H1 (cell line): ENCODE measurements around the gene INPP4B. TPM values are rescaled to one million over a fixed set of nuclear protein-coding genes. Genes with fewer than 3 reads are reported as not detected.

Source experiments
- CTCF ChIA-PET: fragments of 300-600 bp; sonication (Branson Sonifier 250); formaldehyde crosslinking; loops from one replicate; lab custom pipeline; 2021; ENCODE audit not compliant: partially characterized antibody; lab: Charles Lee
- POLR2A ChIA-PET: fragments of 300-600 bp; sonication (Branson Sonifier 250); formaldehyde crosslinking; loops from one replicate; lab custom pipeline; 2021; ENCODE audit warnings: inconsistent platforms; ENCODE audit not compliant: partially characterized antibody; lab: Charles Lee
- DNase-seq, 2 experiments: peaks; one replicate each; pipeline versions ENCODE4 v3.0.0 to v3.0.0-alpha.2; 2010 to 2022; ENCODE audit warnings: low spot score in 2 of 2, low read depth in 1 of 2, mixed read lengths in 1 of 2
- FAIRE-seq: peaks from 2 replicates; lab custom pipeline; 2011; peaks lifted over from hg19 to GRCh38; lab: Jason Lieb, UNC
- H2AFZ ChIP-seq: 2 replicates; pipeline ENCODE4 v1.8.1; 2012; ENCODE audit warnings: low read length, inconsistent platforms
- H2AK5ac ChIP-seq: 2 replicates; pipeline ENCODE4 v1.6.1; 2013; ENCODE audit warnings: low read depth, low read length
- H2BK120ac ChIP-seq: replicated peaks from 2 replicates; pipeline ENCODE3; 2013; ENCODE audit warnings: low read depth, low read length, inconsistent platforms
- H2BK12ac ChIP-seq: 2 replicates; pipeline ENCODE4 v1.6.1; 2013; ENCODE audit warnings: low read depth, low read length
- H2BK15ac ChIP-seq: 2 replicates; pipeline ENCODE4 v1.6.1; 2013; ENCODE audit warnings: low read length
- H2BK20ac ChIP-seq: 2 replicates; pipeline ENCODE4 v1.6.1; 2013; ENCODE audit warnings: low read length
- H2BK5ac ChIP-seq: 2 replicates; pipeline ENCODE4 v1.6.1; 2013; ENCODE audit warnings: low read depth, low read length
- H3K14ac ChIP-seq: 2 replicates; pipeline ENCODE4 v1.6.1; 2013; ENCODE audit warnings: inconsistent platforms; ENCODE audit not compliant: insufficient read length
- H3K18ac ChIP-seq: 2 replicates; pipeline ENCODE4 v1.6.1; 2013; ENCODE audit warnings: low read length; ENCODE audit errors: extremely low read depth
- H3K23ac ChIP-seq: 2 replicates; pipeline ENCODE4 v1.6.1; 2013; ENCODE audit warnings: inconsistent platforms; ENCODE audit not compliant: insufficient read length
- H3K23me2 ChIP-seq: 2 replicates; pipeline ENCODE4 v1.6.1; 2013; ENCODE audit warnings: low read depth, low read length
- H3K27ac ChIP-seq: 2 replicates; pipeline ENCODE4 v1.6.1; 2011; ENCODE audit warnings: low read depth, low read length, inconsistent platforms
- H3K27me3 ChIP-seq, 4 experiments: replicated peaks in 1 of 4; 1 replicate in 1 of 4; 2 replicates in 3 of 4; pipeline versions ENCODE4 v1.6.1 to v1.8.1; 2011 to 2013; ENCODE audit warnings: low read length in 3 of 4, mild to moderate bottlenecking in 3 of 4, inconsistent platforms in 2 of 4, mixed read lengths in 2 of 4, moderate library complexity in 1 of 4; ENCODE audit not compliant: control insufficient read depth in 3 of 4, insufficient read depth in 3 of 4; ENCODE audit errors: extremely low read depth in 1 of 4
- H3K36me3 ChIP-seq, 4 experiments: 2 replicates each; pipeline versions ENCODE4 v1.6.1 to v1.8.1; 2011 to 2013; ENCODE audit warnings: mild to moderate bottlenecking in 4 of 4, low read length in 3 of 4, moderate library complexity in 2 of 4, control low read depth in 1 of 4, inconsistent platforms in 1 of 4; ENCODE audit not compliant: insufficient read depth in 4 of 4, control insufficient read depth in 2 of 4
- H3K4ac ChIP-seq: replicated peaks from 2 replicates; pipeline ENCODE3; 2013; ENCODE audit warnings: low read length, low read depth, mixed read lengths, inconsistent platforms; ENCODE audit not compliant: insufficient read length
- H3K4me1 ChIP-seq, 4 experiments: replicated peaks in 1 of 4; 1 replicate in 1 of 4; 2 replicates in 3 of 4; pipeline versions ENCODE4 v1.6.1 to v1.8.1; 2011 to 2013; ENCODE audit warnings: low read length in 3 of 4, inconsistent platforms in 2 of 4, mixed read lengths in 1 of 4; ENCODE audit not compliant: insufficient read depth in 4 of 4, control insufficient read depth in 3 of 4
- H3K4me2 ChIP-seq, 2 experiments: 2 replicates each; pipeline versions ENCODE4 v1.6.1 to v1.8.1; 2011 to 2013; ENCODE audit warnings: low read depth in 2 of 2, low read length in 2 of 2, control low read depth in 1 of 2, inconsistent platforms in 1 of 2, mild to moderate bottlenecking in 1 of 2; ENCODE audit not compliant: insufficient read depth in 1 of 2
- H3K4me3 ChIP-seq, 4 experiments: fragments of 200-600, 300-600 bp in 1 of 4; sonication (generic), shearing (Covaris generic), sonication (Bioruptor Twin) in 1 of 4; 2 replicates each; pipeline versions ENCODE4 v1.5.1 to v1.8.1; 2011 to 2016; ENCODE audit warnings: low read length in 4 of 4, low read depth in 3 of 4, control low read depth in 2 of 4, inconsistent platforms in 2 of 4, mild to moderate bottlenecking in 2 of 4, mixed read lengths in 1 of 4, moderate library complexity in 1 of 4; ENCODE audit not compliant: insufficient read depth in 2 of 4; ENCODE audit errors: extremely low read depth in 1 of 4
- H3K56ac ChIP-seq: replicated peaks from 2 replicates; pipeline ENCODE3; 2013; ENCODE audit warnings: low read depth, mild to moderate bottlenecking, mixed read lengths, low read length, inconsistent platforms; ENCODE audit not compliant: insufficient read length
- H3K79me1 ChIP-seq: 2 replicates; pipeline ENCODE4 v1.6.1; 2013; ENCODE audit warnings: low read depth, low read length, control low read depth
- H3K79me2 ChIP-seq, 2 experiments: 2 replicates each; pipeline versions ENCODE4 v1.6.1 to v1.8.1; 2012 to 2013; ENCODE audit warnings: low read length in 2 of 2, mild to moderate bottlenecking in 2 of 2, inconsistent platforms in 1 of 2; ENCODE audit not compliant: insufficient read depth in 2 of 2, control insufficient read depth in 1 of 2
- H3K9ac ChIP-seq, 4 experiments: replicated peaks in 1 of 4; 1 replicate in 1 of 4; 2 replicates in 3 of 4; pipeline versions ENCODE4 v1.6.1 to v1.8.1; 2011 to 2013; ENCODE audit warnings: low read depth in 3 of 4, low read length in 3 of 4, control low read depth in 2 of 4, mild to moderate bottlenecking in 2 of 4, moderate library complexity in 2 of 4, inconsistent platforms in 1 of 4; ENCODE audit errors: extremely low read depth in 1 of 4
- H3K9me3 ChIP-seq, 2 experiments: 2 replicates each; pipeline versions ENCODE4 v1.6.1 to v1.8.1; 2012 to 2013; ENCODE audit warnings: mild to moderate bottlenecking in 2 of 2, moderate library complexity in 2 of 2, control low read depth in 1 of 2, inconsistent platforms in 1 of 2, low read depth in 1 of 2, low read length in 1 of 2, mixed read lengths in 1 of 2; ENCODE audit not compliant: insufficient read depth in 2 of 2
- H4K20me1 ChIP-seq, 2 experiments: replicated peaks in 1 of 2; 2 replicates each; pipeline versions ENCODE3 to v1.8.1; 2011 to 2013; ENCODE audit warnings: inconsistent platforms in 2 of 2, low read length in 2 of 2, mild to moderate bottlenecking in 1 of 2; ENCODE audit not compliant: insufficient read depth in 2 of 2, control insufficient read depth in 1 of 2
- H4K5ac ChIP-seq: 2 replicates; pipeline ENCODE4 v1.6.1; 2013; ENCODE audit warnings: low read length, low read depth, mixed read lengths, inconsistent platforms; ENCODE audit not compliant: insufficient read length
- H4K8ac ChIP-seq: 2 replicates; pipeline ENCODE4 v1.8.0; 2013; ENCODE audit warnings: mild to moderate bottlenecking, moderate library complexity, low read length, inconsistent platforms; ENCODE audit not compliant: insufficient read depth; ENCODE audit errors: extremely low read depth
- H4K91ac ChIP-seq: replicated peaks from 2 replicates; pipeline ENCODE3; 2013; ENCODE audit warnings: low read length, mixed read lengths, inconsistent platforms; ENCODE audit not compliant: insufficient read length
- CBX5 ChIP-seq: fragments of 300-800, 300-1000 bp; sonication (generic); IDR thresholded peaks from 2 replicates; pipeline ENCODE4 v1.7.1; 2016; ENCODE audit warnings: antibody characterized with exemption, low read length, low read depth
- CREB1 ChIP-seq: IDR thresholded peaks from 2 replicates; pipeline ENCODE4 v1.6.1; 2012; ENCODE audit warnings: inconsistent platforms
- EGR1 ChIP-seq: IDR thresholded peaks from 2 replicates; pipeline ENCODE4 v1.6.1; 2011; ENCODE audit warnings: low read depth, low read length, borderline replicate concordance
- HDAC6 ChIP-seq: IDR thresholded peaks from one replicate; pipeline ENCODE4 v1.7.1; 2012; ENCODE audit warnings: low read depth, mild to moderate bottlenecking, inconsistent platforms, low read length, moderate library complexity
- NRF1 ChIP-seq: IDR thresholded peaks from 2 replicates; pipeline ENCODE4 v1.6.1; 2011; ENCODE audit warnings: mild to moderate bottlenecking, low read depth, low read length, improper control_type of control experiment
- POLR2AphosphoS5 ChIP-seq: IDR thresholded peaks from 2 replicates; pipeline ENCODE4 v1.6.1; 2011; ENCODE audit warnings: low read depth, low read length
- SUZ12 ChIP-seq: fragments of 200-600 bp; sonication (generic); IDR thresholded peaks from 2 replicates; pipeline ENCODE4 v1.6.1; 2012; ENCODE audit warnings: mild to moderate bottlenecking, inconsistent platforms, low read length, moderate library complexity, mixed read lengths
- WGBS, 2 experiments: shearing (Covaris generic) in 1 of 2; methylation state at CpG; one replicate each; pipeline versions ENCODE4 v1.1.6 to v1.1.7; 2013 to 2015; ENCODE audit warnings: low lambda C conversion rate in 2 of 2, mixed read lengths in 2 of 2, inconsistent platforms in 1 of 2, low coverage in 1 of 2, missing lambda C conversion rate in 1 of 2; ENCODE audit not compliant: insufficient replicate concordance in 2 of 2, insufficient coverage in 1 of 2, insufficient read length in 1 of 2; ENCODE audit errors: extremely low coverage in 1 of 2, missing lambda C conversion rate in 1 of 2; 5-methylcytosine and 5-hydroxymethylcytosine counted together
- polyA plus RNA-seq, 7 experiments: library from polyadenylated mRNA; depleted of rRNA in 3 of 7; stranded (reverse) in 5 of 7; unstranded in 2 of 7; fragments of >200 nt in 5 of 7; fragments of 200-250 nt in 2 of 7; gene quantifications; 1 replicate in 5 of 7; 2 replicates in 1 of 7; 4 replicates in 1 of 7; pipeline versions ENCODE4 v1.2.1 to v1.2.3, GENCODE V29; 2011 to 2013; ENCODE audit warnings: missing spikeins in 2 of 7, mixed read lengths in 2 of 7
- total RNA-seq: library from RNA; stranded (reverse); fragmentation: NEBNext Ultra II Directional; extraction: Animal tissue kit (Norgen Biotek cat#: 25700); gene quantifications from 2 replicates; pipeline ENCODE4 v1.2.1, GENCODE V29; 2021
- TF ChIP-seq, protein P1 (sequence below): IDR thresholded peaks from 2 replicates; pipeline ENCODE4 v1.6.1; 2011; ENCODE audit warnings: low read length, improper control_type of control experiment
- TF ChIP-seq, protein P2 (sequence below): IDR thresholded peaks from 2 replicates; pipeline ENCODE4 v1.6.1; 2012; ENCODE audit warnings: low read length, inconsistent platforms

INPP4B gene
- total and polyA plus RNA-seq, 2 of the 8 experiments (the other 6 are each of a cell fraction or from before 2014, with no cell fraction given), result 0.11 to 0.54 TPM

DNA sequence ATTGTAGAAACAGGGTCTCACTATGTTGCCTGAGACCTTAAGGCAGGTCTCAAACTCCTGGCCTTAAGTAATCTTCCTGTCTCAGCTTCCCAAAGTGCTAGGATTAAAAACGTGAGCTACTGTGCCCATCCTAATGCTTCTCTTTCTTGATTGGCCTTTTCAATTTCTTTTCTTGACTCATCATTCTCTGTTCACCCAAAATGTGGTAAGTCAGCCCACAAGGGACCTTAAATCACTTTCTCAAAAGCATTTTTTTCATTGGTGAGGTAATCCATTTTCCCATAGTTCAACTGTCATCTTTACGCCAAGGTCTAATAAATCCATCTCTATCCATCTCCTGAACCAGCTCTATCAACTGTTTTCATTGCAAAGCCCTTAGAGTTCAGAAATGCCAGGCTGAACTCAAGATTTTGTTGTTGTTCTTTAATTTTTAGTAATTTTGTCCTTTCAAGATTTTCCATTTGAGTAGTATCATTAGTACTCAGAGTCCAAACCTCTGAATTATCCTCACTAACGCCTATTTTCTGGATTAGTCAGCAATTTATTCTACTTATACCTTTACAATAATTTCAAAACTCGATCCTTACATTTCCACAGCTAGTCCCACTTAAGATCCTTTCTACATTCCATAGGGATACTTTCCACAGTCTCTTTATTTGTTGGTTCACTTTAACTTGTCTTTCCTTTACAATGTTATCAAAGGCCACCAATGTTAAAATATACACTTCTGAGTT is 681.2 kb downstream of the INPP4B start:
- H2AK5ac ChIP-seq, result no peak overlapping the region
- FAIRE-seq (no peak), DNase-seq (no peak)
- no peak overlapping the region for H3K14ac ChIP-seq
- H2AFZ ChIP-seq, result no peak overlapping the region
- H3K27me3 ChIP-seq, result no peaks in the 10 kb centered on the region
- no peak overlapping the region for H3K56ac ChIP-seq
- H3K4ac ChIP-seq, result no peak overlapping the region
- no peaks in the 10 kb centered on the region for H3K79me2 ChIP-seq
- no peak overlapping the region for H2BK20ac ChIP-seq
- H3K4me3 ChIP-seq, result no peak overlapping the region
- H3K4me2 ChIP-seq, result no peak overlapping the region
- CTCF ChIA-PET, result interaction anchor here (0.6 kb wide), 2 partner anchors 312 to 453 kb away, joined by 3 to 4 read pairs; no protein-coding TSS in a partner anchor
- H3K23me2 ChIP-seq, result no peaks in the 10 kb centered on the region
- no peak overlapping the region for H3K27ac ChIP-seq
- TF ChIP-seq NRF1, result no peak
- TF ChIP-seq SUZ12, result no peak
- TF ChIP-seq CBX5, result no peak
- TF ChIP-seq EGR1, result no peak
- TF ChIP-seq, protein P1, sequence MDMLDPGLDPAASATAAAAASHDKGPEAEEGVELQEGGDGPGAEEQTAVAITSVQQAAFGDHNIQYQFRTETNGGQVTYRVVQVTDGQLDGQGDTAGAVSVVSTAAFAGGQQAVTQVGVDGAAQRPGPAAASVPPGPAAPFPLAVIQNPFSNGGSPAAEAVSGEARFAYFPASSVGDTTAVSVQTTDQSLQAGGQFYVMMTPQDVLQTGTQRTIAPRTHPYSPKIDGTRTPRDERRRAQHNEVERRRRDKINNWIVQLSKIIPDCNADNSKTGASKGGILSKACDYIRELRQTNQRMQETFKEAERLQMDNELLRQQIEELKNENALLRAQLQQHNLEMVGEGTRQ, result no peak
- TF ChIP-seq POLR2AphosphoS5, result no peak
- no peak for TF ChIP-seq CREB1
- TF ChIP-seq, protein P2, sequence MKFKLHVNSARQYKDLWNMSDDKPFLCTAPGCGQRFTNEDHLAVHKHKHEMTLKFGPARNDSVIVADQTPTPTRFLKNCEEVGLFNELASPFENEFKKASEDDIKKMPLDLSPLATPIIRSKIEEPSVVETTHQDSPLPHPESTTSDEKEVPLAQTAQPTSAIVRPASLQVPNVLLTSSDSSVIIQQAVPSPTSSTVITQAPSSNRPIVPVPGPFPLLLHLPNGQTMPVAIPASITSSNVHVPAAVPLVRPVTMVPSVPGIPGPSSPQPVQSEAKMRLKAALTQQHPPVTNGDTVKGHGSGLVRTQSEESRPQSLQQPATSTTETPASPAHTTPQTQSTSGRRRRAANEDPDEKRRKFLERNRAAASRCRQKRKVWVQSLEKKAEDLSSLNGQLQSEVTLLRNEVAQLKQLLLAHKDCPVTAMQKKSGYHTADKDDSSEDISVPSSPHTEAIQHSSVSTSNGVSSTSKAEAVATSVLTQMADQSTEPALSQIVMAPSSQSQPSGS, result no peak
- no peak for TF ChIP-seq HDAC6
- no peak overlapping the region for H3K18ac ChIP-seq
- H4K8ac ChIP-seq, result no peak overlapping the region
- no peak overlapping the region for H3K9ac ChIP-seq
- no peaks in the 10 kb centered on the region for H3K36me3 ChIP-seq
- no peak overlapping the region for H2BK5ac ChIP-seq
- no peak overlapping the region for H2BK15ac ChIP-seq
- H4K5ac ChIP-seq, result no peak overlapping the region
- 93% methylated on average over 4 of the region's 4 CpGs; no CpG with 5 or more reads in 1 of the 2 experiments for WGBS, 2 experiments
- H3K4me1 ChIP-seq, result no peaks in the 10 kb centered on the region
- H3K23ac ChIP-seq, result no peak overlapping the region
- no peak overlapping the region for H2BK12ac ChIP-seq
- H2BK120ac ChIP-seq, result no peak overlapping the region
- no peaks in the 10 kb centered on the region for H3K79me1 ChIP-seq
- no peaks in the 10 kb centered on the region for H3K9me3 ChIP-seq
- no peak overlapping the region for H4K91ac ChIP-seq
- POLR2A ChIA-PET, result no interaction called here
- H4K20me1 ChIP-seq, result peaks cover 0 to 2% of the 10 kb centered on the region in 2 experiments
